Measurements from ENCODE around the gene SPRR1B.
"Not testable (repeated sequence)": the region's sequence is repeated elsewhere in the genome, so short reads cannot be mapped to it uniquely, and the experiment has no call there.

Gene SPRR1B

GRCh38 chr1:153040950-153041631, 10.1 kb downstream of the SPRR1B start, which contains the start of gene SPRR2D:
Gene SPRR2D, minus strand, starts transcription at chr1:153041120. Its CDS starts 774 bp downstream, at chr1:153040346.
- Histone ChIP-seq H3K27ac (ENCODE audit: extremely low read depth, low read depth, low read length) (no peak within 1 kb of the TSS), H3K36me3 (ENCODE audit: control insufficient read depth in 2 of 2, insufficient read depth in 1 of 2, low read length in 2 of 2) (no peaks in the 10 kb centered on the region), H3K4me1 (ENCODE audit: control insufficient read depth, insufficient read depth, low read length) (no peaks in the 10 kb centered on the region), H3K9me3 (ENCODE audit: control insufficient read depth, insufficient read depth, low read depth, low read length) (no peaks in the 10 kb centered on the region), H3K4me3 (ENCODE audit: low read depth, low read length) (no peak within 1 kb of the TSS)
- TF ChIP-seq ZNF521 (tag by site-specific recombination; IDR thresholded peaks at IDR 0.05) (no peak), ZSCAN5A (tag by site-specific recombination; IDR thresholded peaks at IDR 0.05) (no peak), SCRT1 (tag by site-specific recombination; IDR thresholded peaks at IDR 0.05; ENCODE audit: borderline replicate concordance) (no peak), ZNF146 (tag by site-specific recombination; IDR thresholded peaks at IDR 0.05) (no peak), MEIS1 (CRISPR knock-in tag; IDR thresholded peaks at IDR 0.05; ENCODE audit: borderline replicate concordance) (no peak), ZNF776 (tag by site-specific recombination; IDR thresholded peaks at IDR 0.05; ENCODE audit: borderline replicate concordance) (no peak), REPIN1 (tag by site-specific recombination; IDR thresholded peaks at IDR 0.05; ENCODE audit: low read depth) (no peak), ZNF670 (tag by site-specific recombination; IDR thresholded peaks at IDR 0.05; ENCODE audit: low read depth) (no peak), ZNF184 (tag by site-specific recombination; IDR thresholded peaks at IDR 0.05) (no peak), ZFP3 (tag by site-specific recombination; IDR thresholded peaks at IDR 0.05; ENCODE audit: low read depth) (no peak)
- ChIA-PET POLR2A (no interaction called here), CTCF (interaction anchor here (1.7 kb wide), 1 partner anchor 8 kb away, joined by 4 read pairs; no protein-coding TSS in a partner anchor)

- no peaks in the 10 kb centered on the region for H3K9me3 ChIP-seq (ENCODE audit: control insufficient read depth, insufficient read depth, low read depth, low read length)
- no peaks in the 10 kb centered on the region for H3K36me3 ChIP-seq (ENCODE audit: control insufficient read depth in 2 of 2, insufficient read depth in 1 of 2, low read length in 2 of 2)
- no peak overlapping the region for H3K4me3 ChIP-seq (ENCODE audit: low read depth, low read length)
- CTCF ChIA-PET, result interaction anchor here (1.0 to 1.1 kb wide), 2 partner anchors 9 to 179 kb away, joined by 3 read pairs; no protein-coding TSS in a partner anchor
- TF ChIP-seq SETDB1 (IDR thresholded peaks at IDR 0.05; ENCODE audit: insufficient read length, low read length), result no peak
- no peak for TF ChIP-seq ZBTB20 (tag by site-specific recombination; IDR thresholded peaks at IDR 0.05)
- TF ChIP-seq TRIM28 (IDR thresholded peaks at IDR 0.05; ENCODE audit: borderline replicate concordance, low read length), result no peak
- no peak for TF ChIP-seq ZNF48 (tag by site-specific recombination; IDR thresholded peaks at IDR 0.05)
- POLR2A ChIA-PET, result no interaction called here
- H3K4me1 ChIP-seq (ENCODE audit: control insufficient read depth, insufficient read depth, low read length), result no peaks in the 10 kb centered on the region
- no peak overlapping the region for H3K27ac ChIP-seq (ENCODE audit: extremely low read depth, low read depth, low read length)
These were observed 18.2 kb downstream of the SPRR1B start for GRCh38 chr1:153049211-153049610.

- H3K36me3 ChIP-seq (ENCODE audit: control insufficient read depth in 2 of 2, insufficient read depth in 1 of 2, low read length in 2 of 2); H3K4me3 ChIP-seq (ENCODE audit: low read depth, low read length); H3K9me3 ChIP-seq (ENCODE audit: control insufficient read depth, insufficient read depth, low read depth, low read length); H3K27ac ChIP-seq (ENCODE audit: extremely low read depth, low read depth, low read length); H3K4me1 ChIP-seq (ENCODE audit: control insufficient read depth, insufficient read depth, low read length); POLR2A ChIA-PET: not testable (repeated sequence)
- CTCF ChIA-PET, result interaction anchor here (1.0 kb wide), 1 partner anchor 26 kb away, joined by 3 read pairs; no protein-coding TSS in a partner anchor
These were observed 25.1 kb downstream of the SPRR1B start for GRCh38 chr1:153056111-153056510.

GRCh38 chr1:153057375-153057774, 26.4 kb downstream of the SPRR1B start, which contains the start of gene SPRR2A:
Gene SPRR2A, minus strand, starts transcription at chr1:153057512. Its CDS starts 777 bp downstream, at chr1:153056735.
- no peaks in the 10 kb centered on the region for H3K4me1 ChIP-seq (ENCODE audit: control insufficient read depth, insufficient read depth, low read length)
- no peak within 1 kb of the TSS for H3K4me3 ChIP-seq (ENCODE audit: low read depth, low read length)
- TF ChIP-seq ZNF140 (tag by site-specific recombination; IDR thresholded peaks at IDR 0.05), result no peak
- TF ChIP-seq SCRT1 (tag by site-specific recombination; IDR thresholded peaks at IDR 0.05; ENCODE audit: borderline replicate concordance), result no peak
- TF ChIP-seq ZBTB44 (tag by site-specific recombination; IDR thresholded peaks at IDR 0.05), result no peak
- no peaks in the 10 kb centered on the region for H3K9me3 ChIP-seq (ENCODE audit: control insufficient read depth, insufficient read depth, low read depth, low read length)
- POLR2A ChIA-PET, result no interaction called here
- no peak within 1 kb of the TSS for H3K27ac ChIP-seq (ENCODE audit: extremely low read depth, low read depth, low read length)
- no peaks in the 10 kb centered on the region for H3K36me3 ChIP-seq (ENCODE audit: control insufficient read depth in 2 of 2, insufficient read depth in 1 of 2, low read length in 2 of 2)
- CTCF ChIA-PET, result interaction anchor here (0.6 kb wide), 2 partner anchors 135 to 942 kb away, joined by 3 to 4 read pairs; no protein-coding TSS in a partner anchor

All from HEK293 (cell line).